Fibroblast of villous mesenchyme (primary cell): ENCODE results near the gene ST3GAL4. TPM values are rescaled to one million over a fixed set of nuclear protein-coding genes. Genes with fewer than 3 reads are reported as not detected.
A peak's percentile ranks its signal among the peaks of the same experiment; 100 is the strongest.

Experiments used
- DNase-seq: peaks from one replicate; pipeline ENCODE4 v3.0.0-alpha.2; 2010; ENCODE audit warnings: low read depth
- H3K4me3 ChIP-seq: 2 replicates; pipeline ENCODE4 v1.5.1; 2011; ENCODE audit warnings: low read depth, mild to moderate bottlenecking, low read length
- CTCF ChIP-seq: IDR thresholded peaks from 2 replicates; pipeline ENCODE4 v1.5.1; 2012; ENCODE audit warnings: low read depth, mild to moderate bottlenecking, low read length; ENCODE audit not compliant: insufficient read depth
- total RNA-seq: library from RNA; depleted of rRNA; stranded (reverse); fragments of >200 nt; gene quantifications from 2 replicates; pipeline ENCODE4 v1.2.3, GENCODE V29; 2012

ST3GAL4 gene
- total RNA-seq, 1 donor = 16.8 TPM

GRCh38 chr11:126440276-126440675 is 84.8 kb downstream of the ST3GAL4 start:
- no peak for DNase-seq
- no peak overlapping the region for H3K4me3 ChIP-seq
- TF ChIP-seq CTCF = no peak

- TF ChIP-seq CTCF = peak; percentile 91
- DNase-seq = peak; percentile 73
- H3K4me3 ChIP-seq = no peak overlapping the region
Measured at GRCh38 chr11:126440792-126441514, 85.5 kb downstream of the ST3GAL4 start.

GRCh38 chr11:126443120-126443519 is 87.6 kb downstream of the ST3GAL4 start:
- no peak overlapping the region for H3K4me3 ChIP-seq
- no peak for DNase-seq
- no peak for TF ChIP-seq CTCF

- no peak for TF ChIP-seq CTCF
- no peak overlapping the region for H3K4me3 ChIP-seq
- DNase-seq = no peak
Measured at GRCh38 chr11:126444072-126444471, 88.6 kb downstream of the ST3GAL4 start.

GRCh38 chr11:126446581-126446980 is 91.1 kb downstream of the ST3GAL4 start:
- DNase-seq = no peak
- no peak for TF ChIP-seq CTCF
- no peak overlapping the region for H3K4me3 ChIP-seq

GRCh38 chr11:126450198-126450597 is 94.7 kb downstream of the ST3GAL4 start:
- no peak for TF ChIP-seq CTCF
- DNase-seq = no peak
- no peak overlapping the region for H3K4me3 ChIP-seq

GRCh38 chr11:126450806-126451205 is 95.3 kb downstream of the ST3GAL4 start:
- H3K4me3 ChIP-seq = no peak overlapping the region
- DNase-seq = no peak
- TF ChIP-seq CTCF = no peak
